UCSD-AML1 (cell line): ENCODE results near the gene SLFN12L.
A peak's percentile ranks its signal among the peaks of the same experiment; 100 is the strongest.

Experiments used
- DNase-seq: peaks from one replicate; lab custom pipeline; 2025; ENCODE audit not compliant: unreplicated experiment; lab: John Stamatoyannopoulos, UW

SLFN12L gene

GRCh38 chr17:35433075-35433894 lies 104.2 kb downstream of the SLFN12L start:
- peak; percentile 56 for DNase-seq

- peak; percentile 21 for DNase-seq
Measured at GRCh38 chr17:35432176-35433074, 105.1 kb downstream of the SLFN12L start, which contains the start of gene SLFN12. SLFN12 (minus strand) TSS chr17:35432500; CDS start chr17:35423028, 9,472 bp downstream.

GRCh38 chr17:35429702-35430101 lies 107.8 kb downstream of the SLFN12L start:
- DNase-seq: no peak

- DNase-seq: no peak
Measured at GRCh38 chr17:35428229-35428628, 109.2 kb downstream of the SLFN12L start.

- no peak for DNase-seq
Measured at GRCh38 chr17:35423761-35424160, 113.7 kb downstream of the SLFN12L start.
